Ishikawa (cell line): ENCODE data around the gene COL27A1.

Source experiments
- EP300 ChIP-seq: IDR thresholded peaks from 2 replicates; pipeline ENCODE4 v1.6.1; 2012; ENCODE audit warnings: borderline replicate concordance
- FOXM1 ChIP-seq: IDR thresholded peaks from 2 replicates; pipeline ENCODE4 v1.6.1; 2012; ENCODE audit warnings: low read depth, borderline replicate concordance
- REST ChIP-seq: IDR thresholded peaks from 2 replicates; pipeline ENCODE4 v1.6.1; 2012; ENCODE audit warnings: low read depth, mild to moderate bottlenecking
- TAF1 ChIP-seq: IDR thresholded peaks from 2 replicates; pipeline ENCODE4 v1.6.1; 2012; ENCODE audit warnings: low read depth, mild to moderate bottlenecking
- USF1 ChIP-seq: IDR thresholded peaks from 2 replicates; pipeline ENCODE4 v1.6.1; 2012

GRCh38 chr9:114339130-114339908 is 184.0 kb downstream of the COL27A1 start:
- TF ChIP-seq REST (no peak), EP300 (no peak), TAF1 (no peak), FOXM1 (no peak), USF1 (no peak)
